Measurements from ENCODE around the gene TFDP2.
"Not testable (repeated sequence)": the region's sequence is repeated elsewhere in the genome, so short reads cannot be mapped to it uniquely, and the experiment has no call there.

Gene TFDP2

GRCh38 chr3:142127941-142128658 is 21.2 kb downstream of the TFDP2 start:
- no peak for DNase-seq (ENCODE audit: low spot score)

- no peak for DNase-seq (ENCODE audit: low spot score)
These were observed 25.1 kb downstream of the TFDP2 start for GRCh38 chr3:142124243-142124642.

- DNase-seq (ENCODE audit: low spot score): no peak
These were observed 28.6 kb downstream of the TFDP2 start for GRCh38 chr3:142120707-142121106.

- no peak for DNase-seq (ENCODE audit: low spot score)
These were observed 30.4 kb downstream of the TFDP2 start for GRCh38 chr3:142118911-142119310.

- no peak for DNase-seq (ENCODE audit: low spot score)
These were observed 32.1 kb downstream of the TFDP2 start for GRCh38 chr3:142117056-142117851.

- no peak for DNase-seq (ENCODE audit: low spot score)
These were observed 33.3 kb downstream of the TFDP2 start for GRCh38 chr3:142115867-142116668.

GRCh38 chr3:142112601-142113000 is 36.7 kb downstream of the TFDP2 start:
- DNase-seq (ENCODE audit: low spot score): no peak

GRCh38 chr3:142106548-142106947 is 42.8 kb downstream of the TFDP2 start:
- DNase-seq (ENCODE audit: low spot score): peak; percentile 41

GRCh38 chr3:142105991-142106390 is 43.4 kb downstream of the TFDP2 start:
- no peak for DNase-seq (ENCODE audit: low spot score)

- DNase-seq (ENCODE audit: low spot score): no peak
These were observed 44.6 kb downstream of the TFDP2 start for GRCh38 chr3:142104763-142105162.

GRCh38 chr3:142098964-142099363 is 50.4 kb downstream of the TFDP2 start:
- no peak for DNase-seq (ENCODE audit: low spot score)

- no peak for DNase-seq (ENCODE audit: low spot score)
These were observed 52.1 kb downstream of the TFDP2 start for GRCh38 chr3:142097099-142097843.

GRCh38 chr3:142095841-142096240 is 53.5 kb downstream of the TFDP2 start:
- DNase-seq (ENCODE audit: low spot score): no peak

- not testable (repeated sequence) for DNase-seq (ENCODE audit: low spot score)
These were observed 60.4 kb downstream of the TFDP2 start for GRCh38 chr3:142088925-142089324.

- DNase-seq (ENCODE audit: low spot score): no peak
These were observed 60.8 kb downstream of the TFDP2 start for GRCh38 chr3:142088522-142088921.

- DNase-seq (ENCODE audit: low spot score): no peak
These were observed 61.7 kb downstream of the TFDP2 start for GRCh38 chr3:142087676-142088075.

GRCh38 chr3:142086581-142087090 is 62.7 kb downstream of the TFDP2 start:
- no peak for DNase-seq (ENCODE audit: low spot score)

GRCh38 chr3:142081178-142081577 is 68.2 kb downstream of the TFDP2 start:
- DNase-seq (ENCODE audit: low spot score): no peak

- DNase-seq (ENCODE audit: low spot score): no peak
These were observed 71.4 kb downstream of the TFDP2 start for GRCh38 chr3:142077859-142078500.

- DNase-seq (ENCODE audit: low spot score): no peak
These were observed 72.0 kb downstream of the TFDP2 start for GRCh38 chr3:142077155-142077858.

Measured in cerebellar cortex (tissue), 1 donor.